ENCODE results near the gene ADAMTSL4.
"Not testable (repeated sequence)": the region's sequence is repeated elsewhere in the genome, so short reads cannot be mapped to it uniquely, and the experiment has no call there.

ADAMTSL4 gene

GRCh38 chr1:150601540-150601939 lies 52.3 kb downstream of the ADAMTSL4 start:
- no peak for DNase-seq (ENCODE audit: low read depth, low spot score)
- H3K36me3 ChIP-seq (ENCODE audit: insufficient read depth, low read length), result no peaks in the 10 kb centered on the region
- no peak overlapping the region for H3K9ac ChIP-seq (ENCODE audit: insufficient read length)
- H3K4me3 ChIP-seq, result no peak overlapping the region
- no peaks in the 10 kb centered on the region for H3K9me3 ChIP-seq (ENCODE audit: low read depth, low read length)
- H3K27ac ChIP-seq, result no peak overlapping the region
- TF ChIP-seq POLR2AphosphoS5 (IDR thresholded peaks at IDR 0.05; ENCODE audit: borderline replicate concordance, low read depth, low read length) (no peak), EZH2 (IDR thresholded peaks at IDR 0.05) (no peak), FOXP2 (optimal IDR thresholded peaks at IDR 0.05; ENCODE audit: control extremely low read depth, extremely low read length, insufficient read depth) (no peak)

GRCh38 chr1:150602372-150602771 lies 53.2 kb downstream of the ADAMTSL4 start:
- not testable (repeated sequence) for H3K4me3 ChIP-seq; H3K9me3 ChIP-seq (ENCODE audit: low read depth, low read length); H3K36me3 ChIP-seq (ENCODE audit: insufficient read depth, low read length); H3K9ac ChIP-seq (ENCODE audit: insufficient read length); H3K27ac ChIP-seq; DNase-seq (ENCODE audit: low read depth, low spot score)

GRCh38 chr1:150603711-150604110 lies 54.5 kb downstream of the ADAMTSL4 start:
- no peak for DNase-seq (ENCODE audit: low read depth, low spot score)
- H3K9ac ChIP-seq (ENCODE audit: insufficient read length), result no peak overlapping the region
- no peak overlapping the region for H3K4me3 ChIP-seq
- H3K36me3 ChIP-seq (ENCODE audit: insufficient read depth, low read length), result no peaks in the 10 kb centered on the region
- no peak overlapping the region for H3K27ac ChIP-seq
- H3K9me3 ChIP-seq (ENCODE audit: low read depth, low read length), result no peaks in the 10 kb centered on the region
- TF ChIP-seq FOXP2 (optimal IDR thresholded peaks at IDR 0.05; ENCODE audit: control extremely low read depth, extremely low read length, insufficient read depth), result no peak

GRCh38 chr1:150604226-150604588 lies 55.0 kb downstream of the ADAMTSL4 start:
- TF ChIP-seq EZH2 (IDR thresholded peaks at IDR 0.05) (no peak), POLR2AphosphoS5 (IDR thresholded peaks at IDR 0.05; ENCODE audit: borderline replicate concordance, low read depth, low read length) (no peak)
- no peak overlapping the region for H3K4me3 ChIP-seq
- no peaks in the 10 kb centered on the region for H3K9me3 ChIP-seq (ENCODE audit: low read depth, low read length)
- peak overlapping the region; percentile 71 for H3K27ac ChIP-seq
- no peaks in the 10 kb centered on the region for H3K36me3 ChIP-seq (ENCODE audit: insufficient read depth, low read length)
- no peak for DNase-seq (ENCODE audit: low read depth, low spot score)
- no peak overlapping the region for H3K9ac ChIP-seq (ENCODE audit: insufficient read length)

GRCh38 chr1:150605451-150605731 lies 56.2 kb downstream of the ADAMTSL4 start:
- not testable (repeated sequence) for H3K9ac ChIP-seq (ENCODE audit: insufficient read length); H3K36me3 ChIP-seq (ENCODE audit: insufficient read depth, low read length); DNase-seq (ENCODE audit: low read depth, low spot score); H3K4me3 ChIP-seq; H3K9me3 ChIP-seq (ENCODE audit: low read depth, low read length)
- peak overlapping the region; percentile 71; the same call in 1 of the 2 replicates for H3K27ac ChIP-seq

GRCh38 chr1:150606463-150607142 lies 57.4 kb downstream of the ADAMTSL4 start:
- no peak for DNase-seq (ENCODE audit: low read depth, low spot score)
- Histone ChIP-seq H3K9me3 (ENCODE audit: low read depth, low read length) (no peaks in the 10 kb centered on the region), H3K27ac (no peak overlapping the region), H3K9ac (ENCODE audit: insufficient read length) (no peak overlapping the region), H3K4me3 (no peak overlapping the region), H3K36me3 (ENCODE audit: insufficient read depth, low read length) (no peaks in the 10 kb centered on the region)
- TF ChIP-seq POLR2AphosphoS5 (IDR thresholded peaks at IDR 0.05; ENCODE audit: borderline replicate concordance, low read depth, low read length), result no peak
- TF ChIP-seq EZH2 (IDR thresholded peaks at IDR 0.05), result no peak
- TF ChIP-seq FOXP2 (optimal IDR thresholded peaks at IDR 0.05; ENCODE audit: control extremely low read depth, extremely low read length, insufficient read depth), result no peak

- Histone ChIP-seq H3K4me3 (no peak overlapping the region), H3K9me3 (ENCODE audit: low read depth, low read length) (no peaks in the 10 kb centered on the region), H3K27ac (peak overlapping the region; percentile 64), H3K36me3 (ENCODE audit: insufficient read depth, low read length) (peaks cover 5% of the 10 kb centered on the region; the same call in 1 of the 2 replicates), H3K9ac (ENCODE audit: insufficient read length) (no peak overlapping the region)
- TF ChIP-seq EZH2 (IDR thresholded peaks at IDR 0.05) (no peak), POLR2AphosphoS5 (IDR thresholded peaks at IDR 0.05; ENCODE audit: borderline replicate concordance, low read depth, low read length) (no peak), FOXP2 (optimal IDR thresholded peaks at IDR 0.05; ENCODE audit: control extremely low read depth, extremely low read length, insufficient read depth) (no peak)
- no peak for DNase-seq (ENCODE audit: low read depth, low spot score)
These were observed 60.5 kb downstream of the ADAMTSL4 start for GRCh38 chr1:150609732-150610131.

Data from SK-N-MC (cell line).